ENCODE results near the gene APBA2.
"Not testable (repeated sequence)": the region's sequence is repeated elsewhere in the genome, so short reads cannot be mapped to it uniquely, and the experiment has no call there.

The APBA2 gene

GRCh38 chr15:29089731-29090616 lies 204.2 kb downstream of the APBA2 start:
- intact Hi-C loops (cut with DNase I): loop anchor here (5.0 to 10.0 kb wide), 2 partner anchors 103 to 165 kb away; no protein-coding TSS in a partner anchor
- DNase-seq: peak in 1 of 10 donors; percentile 72

GRCh38 chr15:29090617-29091466 lies 205.1 kb downstream of the APBA2 start:
- DNase-seq: peak in 6 of 10 donors; percentile 56 to 90 (median 66)
- intact Hi-C loops (cut with DNase I): loop anchor here (5.0 to 10.0 kb wide), 2 partner anchors 104 to 166 kb away; no protein-coding TSS in a partner anchor

GRCh38 chr15:29091666-29092065 lies 205.9 kb downstream of the APBA2 start:
- intact Hi-C loops (cut with DNase I): loop anchor here (5.0 to 10.0 kb wide), 2 partner anchors 104 to 167 kb away; no protein-coding TSS in a partner anchor

GRCh38 chr15:29092376-29093064 lies 206.7 kb downstream of the APBA2 start:
- intact Hi-C loops (cut with DNase I): loop anchor here (5.0 to 10.0 kb wide), 2 partner anchors 105 to 168 kb away; no protein-coding TSS in a partner anchor
- DNase-seq: peak in 1 of 10 donors; percentile 70

More at GRCh38 chr15:29091666-29092065, 205.9 kb downstream of the APBA2 start:
- DNase-seq: peak in 1 of 10 donors; percentile 81

- peak in 1 of 10 donors; percentile 66 for DNase-seq
- intact Hi-C loops (cut with DNase I): loop anchor here (5.0 to 10.0 kb wide), 2 partner anchors 106 to 168 kb away; no protein-coding TSS in a partner anchor
Observed at GRCh38 chr15:29093065-29093435, 207.3 kb downstream of the APBA2 start.

- peak in 1 of 10 donors; percentile 31 for DNase-seq
- intact Hi-C loops (cut with DNase I): loop anchor here (5.0 to 10.0 kb wide), 2 partner anchors 107 to 169 kb away; no protein-coding TSS in a partner anchor
Observed at GRCh38 chr15:29093696-29094343, 208.0 kb downstream of the APBA2 start.

- peak in 2 of 10 donors; percentile 29 to 57 for DNase-seq
- intact Hi-C loops (cut with DNase I): loop anchor here (5.0 to 10.0 kb wide), 3 partner anchors 107 to 217 kb away; no protein-coding TSS in a partner anchor
Observed at GRCh38 chr15:29094711-29095110, 208.9 kb downstream of the APBA2 start.

GRCh38 chr15:29095746-29096145 lies 210.0 kb downstream of the APBA2 start:
- peak in 2 of 10 donors; percentile 49 to 52 for DNase-seq
- intact Hi-C loops (cut with DNase I): loop anchor here (5.0 to 10.0 kb wide), 2 partner anchors 171 to 218 kb away; no protein-coding TSS in a partner anchor

GRCh38 chr15:29097168-29097567 lies 211.4 kb downstream of the APBA2 start:
- DNase-seq: peak in 2 of 10 donors; percentile 37 to 75
- intact Hi-C loops (cut with DNase I): loop anchor here (5.0 to 10.0 kb wide), 2 partner anchors 172 to 220 kb away; no protein-coding TSS in a partner anchor

GRCh38 chr15:29097971-29098370 lies 212.2 kb downstream of the APBA2 start:
- intact Hi-C loops (cut with DNase I): loop anchor here (5.0 to 10.0 kb wide), 2 partner anchors 173 to 221 kb away; no protein-coding TSS in a partner anchor
- DNase-seq: peak in 2 of 10 donors; percentile 66 to 79

GRCh38 chr15:29098652-29099051 lies 212.9 kb downstream of the APBA2 start:
- intact Hi-C loops (cut with DNase I): loop anchor here (5.0 to 10.0 kb wide), 2 partner anchors 174 to 221 kb away; no protein-coding TSS in a partner anchor
- DNase-seq: peak in 1 of 10 donors; percentile 78

- intact Hi-C loops (cut with DNase I): loop anchor here (5.0 to 10.0 kb wide), 2 partner anchors 175 to 222 kb away; no protein-coding TSS in a partner anchor
Observed at GRCh38 chr15:29099131-29099880, 213.5 kb downstream of the APBA2 start.

GRCh38 chr15:29100486-29101000 lies 214.8 kb downstream of the APBA2 start:
- intact Hi-C loops (cut with DNase I): no loop called here
- DNase-seq: peak in 3 of 10 donors; percentile 43 to 56 (median 51)

More at GRCh38 chr15:29099131-29099880, 213.5 kb downstream of the APBA2 start:
- DNase-seq: peak in 2 of 10 donors; percentile 9 to 85

- intact Hi-C loops (cut with DNase I): no loop called here
- peak in 4 of 10 donors; percentile 15 to 75 (median 57) for DNase-seq
Observed at GRCh38 chr15:29101491-29101890, 215.7 kb downstream of the APBA2 start.

GRCh38 chr15:29102173-29102794 lies 216.5 kb downstream of the APBA2 start:
- intact Hi-C loops (cut with DNase I): not testable (repeated sequence)
- DNase-seq: peak in 9 of 10 donors; percentile 56 to 95 (median 67)

GRCh38 chr15:29102911-29103823 lies 217.4 kb downstream of the APBA2 start:
- intact Hi-C loops (cut with DNase I): no loop called here
- DNase-seq: peak in 4 of 10 donors; percentile 14 to 91 (median 81)

All from posterior cingulate gyrus (tissue), 11 donors.